ENCODE data around the gene CPNE6.

The CPNE6 gene

GRCh38 chr14:24113801-24114531, 42.6 kb downstream of the CPNE6 start:
- H3K36me3 Mint-ChIP-seq (ENCODE audit: low read depth) = peaks cover 13% of the 10 kb centered on the region
- H3K9me3 Mint-ChIP-seq = no peaks in the 10 kb centered on the region
- peak overlapping the region; percentile 98 for H3K4me3 Mint-ChIP-seq
- H3K4me1 Mint-ChIP-seq (ENCODE audit: low read depth) = peaks cover 36% of the 10 kb centered on the region
- peak overlapping the region; percentile 100 for H3K27ac Mint-ChIP-seq
- no peaks in the 10 kb centered on the region for H3K27me3 Mint-ChIP-seq

DNA sequence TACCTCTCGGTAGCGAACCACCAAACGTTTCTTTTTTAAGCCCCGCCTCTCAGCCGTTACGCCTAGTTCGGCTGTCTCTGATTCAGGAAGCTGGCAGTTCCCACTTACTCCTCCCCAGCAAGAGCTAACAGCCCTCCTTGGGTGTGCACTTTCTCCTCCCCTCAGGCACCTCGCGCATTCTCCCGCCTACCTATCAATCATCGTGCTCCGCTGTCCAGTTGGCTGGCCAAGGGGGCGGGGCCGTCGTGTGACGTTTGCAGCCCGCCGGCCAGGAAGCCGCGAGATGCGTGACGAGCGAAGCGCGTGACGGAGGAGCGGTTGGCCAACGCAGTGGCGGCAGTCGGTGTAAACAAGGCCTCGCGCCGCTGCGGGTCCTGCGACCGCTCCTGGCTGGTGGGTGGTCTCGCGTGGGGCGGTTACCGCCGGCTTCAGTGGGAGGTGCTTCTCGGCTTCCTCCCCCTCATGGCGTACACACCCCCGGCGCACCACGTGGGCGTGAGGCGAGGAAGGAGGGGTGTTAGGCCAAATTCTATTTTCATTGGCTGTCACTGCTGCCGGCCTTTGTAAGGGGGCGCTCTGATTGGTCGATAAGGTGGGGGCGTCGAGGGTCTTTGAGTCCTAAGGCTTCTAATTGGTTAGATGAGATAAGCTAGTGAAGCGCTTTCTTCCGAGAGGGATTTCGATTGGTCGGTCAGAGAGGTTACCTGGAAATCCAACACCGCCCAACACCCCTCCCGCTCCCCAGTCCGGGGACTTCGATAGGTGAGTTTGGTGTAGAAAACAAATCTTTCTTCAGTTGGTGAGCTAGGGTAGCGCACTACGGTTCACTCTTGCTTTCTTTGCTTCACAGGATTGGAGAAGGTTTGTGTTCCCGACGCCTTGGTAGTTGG, 43.4 kb downstream of the CPNE6 start, which contains the start of the genes DCAF11 and NRL:
DCAF11 (plus strand) TSS at position 246 of the 890 bp plus-strand sequence. CDS start 818 bp downstream, outside the sequence.
NRL (minus strand) TSS at position 418 of the 890 bp plus-strand sequence. CDS start 32,101 bp downstream, outside the sequence.
- H3K9me3 Mint-ChIP-seq = no peaks in the 10 kb centered on the region
- peak within 1 kb of the TSS; percentile 100 for H3K27ac Mint-ChIP-seq
- H3K36me3 Mint-ChIP-seq (ENCODE audit: low read depth) = peaks cover 21% of the 10 kb centered on the region
- peak within 1 kb of the TSS; percentile 98 for H3K4me3 Mint-ChIP-seq
- H3K27me3 Mint-ChIP-seq = no peaks in the 10 kb centered on the region
- H3K4me1 Mint-ChIP-seq (ENCODE audit: low read depth) = peaks cover 28% of the 10 kb centered on the region

DNA sequence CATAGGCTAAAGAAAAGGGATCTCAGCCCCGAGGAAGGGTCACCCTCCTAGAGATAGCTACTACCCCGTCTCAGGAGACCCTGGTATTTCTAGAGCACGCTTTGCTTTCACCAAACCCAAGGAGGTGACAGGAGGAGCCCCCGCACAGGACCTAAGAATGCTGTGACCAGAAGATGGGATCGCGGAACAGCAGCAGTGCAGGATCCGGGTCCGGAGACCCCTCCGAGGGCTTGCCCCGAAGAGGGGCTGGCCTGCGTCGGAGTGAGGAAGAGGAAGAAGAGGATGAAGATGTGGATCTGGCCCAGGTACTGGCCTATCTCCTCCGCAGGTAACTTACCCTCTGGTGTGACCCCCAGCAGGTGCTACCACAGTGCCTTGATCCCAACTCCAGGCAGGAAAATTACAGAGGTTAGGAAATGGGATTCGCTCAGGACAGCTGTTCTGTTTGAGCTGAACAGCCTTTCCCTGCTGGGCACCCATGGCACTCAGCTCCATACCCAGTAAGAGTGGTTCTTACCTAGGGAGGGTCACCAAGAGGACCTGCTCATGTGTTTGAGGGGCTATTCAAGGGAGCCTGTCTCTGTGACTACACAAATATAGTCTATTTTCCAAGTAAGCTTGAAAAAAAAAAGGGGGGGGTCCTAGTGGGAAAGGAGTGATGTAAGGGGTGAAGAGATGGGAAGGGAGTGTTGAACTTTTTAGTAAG, 44.2 kb downstream of the CPNE6 start:
- Mint-ChIP-seq H3K27ac (peak overlapping the region; percentile 100), H3K36me3 (ENCODE audit: low read depth) (peaks cover 24% of the 10 kb centered on the region), H3K4me3 (peak overlapping the region; percentile 98), H3K27me3 (no peaks in the 10 kb centered on the region), H3K4me1 (ENCODE audit: low read depth) (peaks cover 28% of the 10 kb centered on the region), H3K9me3 (no peaks in the 10 kb centered on the region)

GRCh38 chr14:24116128-24116814, 44.9 kb downstream of the CPNE6 start:
- Mint-ChIP-seq H3K4me3 (peak overlapping the region; percentile 98), H3K27ac (no peak overlapping the region), H3K9me3 (no peaks in the 10 kb centered on the region), H3K36me3 (ENCODE audit: low read depth) (peaks cover 31% of the 10 kb centered on the region), H3K27me3 (no peaks in the 10 kb centered on the region), H3K4me1 (ENCODE audit: low read depth) (peaks cover 28% of the 10 kb centered on the region)

GRCh38 chr14:24117179-24117578, 45.8 kb downstream of the CPNE6 start:
- H3K36me3 Mint-ChIP-seq (ENCODE audit: low read depth) = peaks cover 36% of the 10 kb centered on the region

GRCh38 chr14:24119691-24120090, 48.3 kb downstream of the CPNE6 start:
- Mint-ChIP-seq H3K4me1 (ENCODE audit: low read depth) (peaks cover 33% of the 10 kb centered on the region), H3K27ac (no peak overlapping the region), H3K36me3 (ENCODE audit: low read depth) (peaks cover 47% of the 10 kb centered on the region), H3K27me3 (no peaks in the 10 kb centered on the region), H3K9me3 (no peaks in the 10 kb centered on the region), H3K4me3 (no peak overlapping the region)

More at GRCh38 chr14:24117179-24117578, 45.8 kb downstream of the CPNE6 start:
- Mint-ChIP-seq H3K4me3 (no peak overlapping the region), H3K27ac (no peak overlapping the region), H3K27me3 (no peaks in the 10 kb centered on the region), H3K9me3 (no peaks in the 10 kb centered on the region), H3K4me1 (ENCODE audit: low read depth) (peaks cover 28% of the 10 kb centered on the region)

DNA sequence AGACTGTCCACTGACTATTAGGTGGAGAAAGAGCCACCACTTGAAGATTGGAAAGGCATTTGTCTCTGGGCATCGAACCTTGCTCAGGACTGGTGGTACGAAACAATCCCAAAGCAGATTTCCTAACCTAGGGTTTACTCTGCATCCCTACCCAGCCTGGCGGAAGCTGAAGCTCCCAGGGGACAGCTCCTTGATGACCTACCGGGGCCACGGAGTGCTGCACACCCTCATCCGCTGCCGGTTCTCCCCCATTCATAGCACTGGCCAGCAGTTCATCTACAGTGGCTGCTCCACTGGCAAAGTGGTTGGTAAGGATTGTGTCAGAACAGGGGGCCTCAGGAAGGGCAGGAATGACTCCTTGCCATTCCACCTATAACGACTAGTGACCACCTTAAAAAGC, 49.8 kb downstream of the CPNE6 start:
- Mint-ChIP-seq H3K4me1 (ENCODE audit: low read depth) (peaks cover 18% of the 10 kb centered on the region), H3K4me3 (no peak overlapping the region), H3K36me3 (ENCODE audit: low read depth) (peaks cover 47% of the 10 kb centered on the region), H3K27me3 (no peaks in the 10 kb centered on the region), H3K9me3 (no peaks in the 10 kb centered on the region), H3K27ac (no peak overlapping the region)

DNA sequence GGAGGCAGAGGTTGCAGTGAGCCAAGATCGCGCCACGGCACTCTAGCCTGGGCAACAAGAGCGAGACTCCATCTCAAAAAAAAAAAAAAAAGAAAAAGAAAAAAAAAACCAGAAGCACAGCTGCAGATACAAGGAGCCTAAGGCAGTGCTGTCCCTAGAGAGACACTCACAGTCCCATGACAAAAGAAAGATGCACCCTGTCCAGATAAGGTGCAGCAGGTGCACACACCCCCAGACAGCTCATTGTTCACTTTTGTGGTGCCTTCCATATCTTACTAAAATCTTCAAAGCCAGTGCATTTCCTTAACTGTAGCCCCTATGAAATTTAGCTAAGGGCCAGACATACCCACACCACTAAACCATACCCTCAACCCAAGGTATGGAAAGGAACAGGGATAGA, 51.1 kb downstream of the CPNE6 start:
- no peak overlapping the region for H3K4me3 Mint-ChIP-seq
- no peaks in the 10 kb centered on the region for H3K9me3 Mint-ChIP-seq
- no peaks in the 10 kb centered on the region for H3K27me3 Mint-ChIP-seq
- peaks cover 9% of the 10 kb centered on the region for H3K4me1 Mint-ChIP-seq (ENCODE audit: low read depth)
- H3K27ac Mint-ChIP-seq = no peak overlapping the region
- H3K36me3 Mint-ChIP-seq (ENCODE audit: low read depth) = peaks cover 47% of the 10 kb centered on the region

DNA sequence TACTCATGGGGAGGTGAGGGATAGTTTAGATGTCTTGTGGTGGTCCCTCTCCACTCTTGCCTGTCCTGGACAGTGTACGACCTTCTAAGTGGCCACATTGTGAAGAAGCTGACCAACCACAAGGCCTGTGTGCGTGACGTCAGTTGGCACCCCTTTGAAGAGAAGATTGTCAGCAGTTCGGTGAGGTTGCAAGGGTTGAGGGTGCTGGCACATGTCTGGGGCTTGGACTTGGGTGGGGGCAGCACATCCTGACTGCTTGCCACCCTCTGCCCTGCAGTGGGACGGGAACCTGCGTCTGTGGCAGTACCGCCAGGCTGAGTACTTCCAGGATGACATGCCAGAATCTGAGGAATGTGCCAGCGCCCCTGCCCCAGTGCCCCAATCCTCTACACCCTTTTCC, 51.5 kb downstream of the CPNE6 start:
- peaks cover 10% of the 10 kb centered on the region for H3K4me1 Mint-ChIP-seq (ENCODE audit: low read depth)
- no peaks in the 10 kb centered on the region for H3K9me3 Mint-ChIP-seq
- no peak overlapping the region for H3K27ac Mint-ChIP-seq
- peaks cover 44% of the 10 kb centered on the region for H3K36me3 Mint-ChIP-seq (ENCODE audit: low read depth)
- no peaks in the 10 kb centered on the region for H3K27me3 Mint-ChIP-seq
- H3K4me3 Mint-ChIP-seq = no peak overlapping the region

- no peak overlapping the region for H3K4me3 Mint-ChIP-seq
- peaks cover 36% of the 10 kb centered on the region for H3K36me3 Mint-ChIP-seq (ENCODE audit: low read depth)
- no peaks in the 10 kb centered on the region for H3K9me3 Mint-ChIP-seq
- H3K4me1 Mint-ChIP-seq (ENCODE audit: low read depth) = peaks cover 12% of the 10 kb centered on the region
- no peaks in the 10 kb centered on the region for H3K27me3 Mint-ChIP-seq
- peak overlapping the region; percentile 72 for H3K27ac Mint-ChIP-seq
Measured at GRCh38 chr14:24123424-24124417, 52.4 kb downstream of the CPNE6 start.

- Mint-ChIP-seq H3K9me3 (no peaks in the 10 kb centered on the region), H3K4me1 (ENCODE audit: low read depth) (peaks cover 15% of the 10 kb centered on the region), H3K36me3 (ENCODE audit: low read depth) (peaks cover 10% of the 10 kb centered on the region), H3K27ac (no peak overlapping the region), H3K27me3 (no peaks in the 10 kb centered on the region), H3K4me3 (no peak overlapping the region)
Measured at GRCh38 chr14:24126939-24127338, 55.6 kb downstream of the CPNE6 start.

- peaks cover 21% of the 10 kb centered on the region for H3K4me1 Mint-ChIP-seq (ENCODE audit: low read depth)
- no peak overlapping the region for H3K4me3 Mint-ChIP-seq
- H3K9me3 Mint-ChIP-seq = no peaks in the 10 kb centered on the region
- peaks cover 10% of the 10 kb centered on the region for H3K36me3 Mint-ChIP-seq (ENCODE audit: low read depth)
- H3K27me3 Mint-ChIP-seq = no peaks in the 10 kb centered on the region
- H3K27ac Mint-ChIP-seq = no peak overlapping the region
Measured at GRCh38 chr14:24127673-24128072, 56.3 kb downstream of the CPNE6 start.

Data from stimulated activated naive CD8-positive, alpha-beta T cell treated with anti-CD3 and anti-CD28 coated beads, Interleukin-15, Interleukin-2, amounts not matched to agents 100 ng/mL and 50 ng/mL, for 24 hours (primary cell).